ENCODE measurements around the gene PIGN. TPM values are rescaled to one million over a fixed set of nuclear protein-coding genes. Genes with fewer than 3 reads are reported as not detected.

The PIGN gene
- total RNA-seq, 3 donors from 2014 or later: 15.9 to 18.9 (median 17.1) TPM

GRCh38 chr18:62118328-62118727 is 68.5 kb downstream of the PIGN start:
- H3K36me3 Mint-ChIP-seq (ENCODE audit: insufficient read depth): peaks cover 19% of the 10 kb centered on the region
- DNase-seq (no peak), ATAC-seq (no peak)
- no peaks in the 10 kb centered on the region for H3K27me3 Mint-ChIP-seq (ENCODE audit: low read depth)
- no peaks in the 10 kb centered on the region for H3K9me3 Mint-ChIP-seq
- H3K4me3 Mint-ChIP-seq: no peak overlapping the region
- H3K4me1 Mint-ChIP-seq (ENCODE audit: low read depth): no peaks in the 10 kb centered on the region

GRCh38 chr18:62109676-62110075 is 77.2 kb downstream of the PIGN start:
- no peaks in the 10 kb centered on the region for H3K27me3 Mint-ChIP-seq (ENCODE audit: low read depth)
- H3K36me3 Mint-ChIP-seq (ENCODE audit: insufficient read depth): peaks cover 19% of the 10 kb centered on the region
- no peak overlapping the region for H3K4me3 Mint-ChIP-seq
- no peaks in the 10 kb centered on the region for H3K4me1 Mint-ChIP-seq (ENCODE audit: low read depth)
- ATAC-seq (no peak), DNase-seq (no peak)
- H3K9me3 Mint-ChIP-seq: no peaks in the 10 kb centered on the region

- H3K4me1 Mint-ChIP-seq (ENCODE audit: low read depth): no peaks in the 10 kb centered on the region
- no peaks in the 10 kb centered on the region for H3K27me3 Mint-ChIP-seq (ENCODE audit: low read depth)
- H3K9me3 Mint-ChIP-seq: no peaks in the 10 kb centered on the region
- peaks cover 14% of the 10 kb centered on the region for H3K36me3 Mint-ChIP-seq (ENCODE audit: insufficient read depth)
- no peak for ATAC-seq
- no peak for DNase-seq
- no peak overlapping the region for H3K4me3 Mint-ChIP-seq
Observed at GRCh38 chr18:62107881-62108280, 79.0 kb downstream of the PIGN start.

- Mint-ChIP-seq H3K4me1 (ENCODE audit: low read depth) (no peaks in the 10 kb centered on the region), H3K4me3 (no peak overlapping the region), H3K9me3 (no peaks in the 10 kb centered on the region), H3K27me3 (ENCODE audit: low read depth) (no peaks in the 10 kb centered on the region), H3K36me3 (ENCODE audit: insufficient read depth) (peaks cover 14% of the 10 kb centered on the region)
- no peak for ATAC-seq
- no peak for DNase-seq
Observed at GRCh38 chr18:62106271-62106670, 80.6 kb downstream of the PIGN start.

- no peaks in the 10 kb centered on the region for H3K4me1 Mint-ChIP-seq (ENCODE audit: low read depth)
- H3K9me3 Mint-ChIP-seq: no peaks in the 10 kb centered on the region
- H3K4me3 Mint-ChIP-seq: no peak overlapping the region
- peaks cover 17% of the 10 kb centered on the region for H3K36me3 Mint-ChIP-seq (ENCODE audit: insufficient read depth)
- ATAC-seq (no peak), DNase-seq (no peak)
- H3K27me3 Mint-ChIP-seq (ENCODE audit: low read depth): no peaks in the 10 kb centered on the region
Observed at GRCh38 chr18:62105376-62105775, 81.5 kb downstream of the PIGN start.

GRCh38 chr18:62102221-62102620 is 84.6 kb downstream of the PIGN start:
- H3K27me3 Mint-ChIP-seq (ENCODE audit: low read depth): no peaks in the 10 kb centered on the region
- no peak overlapping the region for H3K4me3 Mint-ChIP-seq
- H3K9me3 Mint-ChIP-seq: no peaks in the 10 kb centered on the region
- DNase-seq: no peak
- H3K36me3 Mint-ChIP-seq (ENCODE audit: insufficient read depth): peaks cover 42% of the 10 kb centered on the region
- peaks cover 2% of the 10 kb centered on the region for H3K4me1 Mint-ChIP-seq (ENCODE audit: low read depth)
- ATAC-seq: no peak

- no peak for DNase-seq
- H3K36me3 Mint-ChIP-seq (ENCODE audit: insufficient read depth): peaks cover 37% of the 10 kb centered on the region
- H3K4me3 Mint-ChIP-seq: no peak overlapping the region
- H3K4me1 Mint-ChIP-seq (ENCODE audit: low read depth): peaks cover 2% of the 10 kb centered on the region
- no peaks in the 10 kb centered on the region for H3K9me3 Mint-ChIP-seq
- no peaks in the 10 kb centered on the region for H3K27me3 Mint-ChIP-seq (ENCODE audit: low read depth)
- ATAC-seq: no peak
Observed at GRCh38 chr18:62101321-62101721, 85.5 kb downstream of the PIGN start.

GRCh38 chr18:62098960-62099359 is 87.9 kb downstream of the PIGN start:
- Mint-ChIP-seq H3K27me3 (ENCODE audit: low read depth) (no peaks in the 10 kb centered on the region), H3K4me3 (no peak overlapping the region), H3K4me1 (ENCODE audit: low read depth) (peaks cover 2% of the 10 kb centered on the region), H3K9me3 (no peaks in the 10 kb centered on the region), H3K36me3 (ENCODE audit: insufficient read depth) (peaks cover 35% of the 10 kb centered on the region)
- DNase-seq (no peak), ATAC-seq (no peak)

- Mint-ChIP-seq H3K4me1 (ENCODE audit: low read depth) (peaks cover 2% of the 10 kb centered on the region), H3K36me3 (ENCODE audit: insufficient read depth) (peaks cover 33% of the 10 kb centered on the region), H3K9me3 (no peaks in the 10 kb centered on the region), H3K4me3 (no peak overlapping the region), H3K27me3 (ENCODE audit: low read depth) (no peaks in the 10 kb centered on the region)
- DNase-seq: no peak
- no peak for ATAC-seq
Observed at GRCh38 chr18:62097698-62098097, 89.2 kb downstream of the PIGN start.

GRCh38 chr18:62091487-62092120 is 95.3 kb downstream of the PIGN start:
- no peaks in the 10 kb centered on the region for H3K27me3 Mint-ChIP-seq (ENCODE audit: low read depth)
- DNase-seq (no peak), ATAC-seq (no peak)
- H3K4me3 Mint-ChIP-seq: no peak overlapping the region
- peaks cover 18% of the 10 kb centered on the region for H3K4me1 Mint-ChIP-seq (ENCODE audit: low read depth)
- H3K9me3 Mint-ChIP-seq: no peaks in the 10 kb centered on the region
- H3K36me3 Mint-ChIP-seq (ENCODE audit: insufficient read depth): peaks cover 13% of the 10 kb centered on the region

GRCh38 chr18:62089174-62089573 is 97.7 kb downstream of the PIGN start:
- H3K27me3 Mint-ChIP-seq (ENCODE audit: low read depth): no peaks in the 10 kb centered on the region
- H3K9me3 Mint-ChIP-seq: no peaks in the 10 kb centered on the region
- DNase-seq (no peak), ATAC-seq (no peak)
- peaks cover 21% of the 10 kb centered on the region for H3K4me1 Mint-ChIP-seq (ENCODE audit: low read depth)
- H3K4me3 Mint-ChIP-seq: no peak overlapping the region
- peaks cover 20% of the 10 kb centered on the region for H3K36me3 Mint-ChIP-seq (ENCODE audit: insufficient read depth)

GRCh38 chr18:62088156-62088555 is 98.7 kb downstream of the PIGN start:
- peaks cover 21% of the 10 kb centered on the region for H3K4me1 Mint-ChIP-seq (ENCODE audit: low read depth)
- H3K36me3 Mint-ChIP-seq (ENCODE audit: insufficient read depth): peaks cover 20% of the 10 kb centered on the region
- ATAC-seq (no peak), DNase-seq (no peak)
- no peaks in the 10 kb centered on the region for H3K27me3 Mint-ChIP-seq (ENCODE audit: low read depth)
- H3K4me3 Mint-ChIP-seq: no peak overlapping the region
- H3K9me3 Mint-ChIP-seq: no peaks in the 10 kb centered on the region

- DNase-seq (no peak), ATAC-seq (no peak)
- Mint-ChIP-seq H3K9me3 (no peaks in the 10 kb centered on the region), H3K27me3 (ENCODE audit: low read depth) (no peaks in the 10 kb centered on the region), H3K36me3 (ENCODE audit: insufficient read depth) (peaks cover 26% of the 10 kb centered on the region), H3K4me3 (no peak overlapping the region), H3K4me1 (ENCODE audit: low read depth) (peaks cover 21% of the 10 kb centered on the region)
Observed at GRCh38 chr18:62085756-62086155, 101.1 kb downstream of the PIGN start.

- H3K4me1 Mint-ChIP-seq (ENCODE audit: low read depth): peaks cover 6% of the 10 kb centered on the region
- no peaks in the 10 kb centered on the region for H3K9me3 Mint-ChIP-seq
- ATAC-seq (no peak), DNase-seq (no peak)
- H3K36me3 Mint-ChIP-seq (ENCODE audit: insufficient read depth): peaks cover 23% of the 10 kb centered on the region
- no peak overlapping the region for H3K4me3 Mint-ChIP-seq
- no peaks in the 10 kb centered on the region for H3K27me3 Mint-ChIP-seq (ENCODE audit: low read depth)
Observed at GRCh38 chr18:62081761-62082294, 105.0 kb downstream of the PIGN start.

GRCh38 chr18:62081248-62081647 is 105.6 kb downstream of the PIGN start:
- H3K36me3 Mint-ChIP-seq (ENCODE audit: insufficient read depth): peaks cover 20% of the 10 kb centered on the region
- DNase-seq (no peak), ATAC-seq (no peak)
- no peak overlapping the region for H3K4me3 Mint-ChIP-seq
- no peaks in the 10 kb centered on the region for H3K9me3 Mint-ChIP-seq
- H3K4me1 Mint-ChIP-seq (ENCODE audit: low read depth): peaks cover 2% of the 10 kb centered on the region
- H3K27me3 Mint-ChIP-seq (ENCODE audit: low read depth): no peaks in the 10 kb centered on the region
